CD4-positive, alpha-beta T cell treated with Interleukin-4 for 4 hours (primary cell): ENCODE results near the gene CAPSL.
"Not testable (repeated sequence)": the region's sequence is repeated elsewhere in the genome, so short reads cannot be mapped to it uniquely, and the experiment has no call there.

ENCODE experiments used
- DNase-seq: peaks from one replicate; pipeline ENCODE4 v3.0.0-alpha.2; 2020

The CAPSL gene

DNA sequence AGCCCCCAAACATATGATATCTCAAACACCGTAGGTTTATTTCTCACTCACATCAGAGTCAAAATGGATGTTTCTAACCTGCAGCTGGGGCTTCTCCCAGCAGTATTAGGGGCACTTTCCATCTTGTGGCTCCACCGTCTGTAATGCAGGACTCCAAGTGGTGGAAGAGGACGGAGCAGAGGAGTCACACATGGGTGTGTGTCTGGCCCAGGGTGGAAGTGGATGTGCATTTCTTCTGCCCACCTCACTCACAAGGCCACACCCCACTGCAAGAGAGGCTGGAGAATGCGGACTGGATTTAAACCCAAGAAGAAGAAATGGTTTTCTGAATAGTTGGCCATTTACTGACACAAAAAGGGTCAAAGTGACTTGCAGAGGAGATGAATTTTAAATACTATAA, 67.8 kb downstream of the CAPSL start:
- no peak for DNase-seq

DNA sequence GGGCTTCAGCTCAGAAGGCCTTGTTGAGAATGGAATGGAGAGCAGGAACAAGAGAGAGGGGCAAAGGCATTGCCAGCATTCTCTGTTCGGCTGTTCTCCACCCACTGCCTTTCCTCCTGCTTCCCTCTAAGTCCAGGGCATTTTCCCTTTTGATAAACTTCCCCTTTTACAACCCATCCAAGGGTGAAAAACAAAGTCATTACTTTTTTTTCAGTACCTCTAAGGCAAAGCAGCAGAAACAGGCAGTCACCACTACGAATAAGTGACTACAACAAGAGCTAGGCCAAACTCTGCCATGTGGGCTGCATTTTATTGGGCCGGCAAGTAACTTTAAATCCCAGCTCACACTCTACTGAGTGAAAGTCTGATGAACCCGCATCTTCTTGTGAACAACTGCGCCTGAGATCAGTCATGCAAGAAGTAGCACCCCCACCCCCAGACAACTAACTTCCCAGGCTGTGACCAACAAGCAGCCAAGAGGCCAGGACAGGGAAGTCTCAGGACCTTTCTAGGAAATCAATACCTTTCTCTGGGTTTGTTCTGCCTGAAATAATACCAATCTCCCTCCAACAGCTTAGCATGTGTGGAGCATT, 68.6 kb downstream of the CAPSL start:
- DNase-seq: no peak

DNA sequence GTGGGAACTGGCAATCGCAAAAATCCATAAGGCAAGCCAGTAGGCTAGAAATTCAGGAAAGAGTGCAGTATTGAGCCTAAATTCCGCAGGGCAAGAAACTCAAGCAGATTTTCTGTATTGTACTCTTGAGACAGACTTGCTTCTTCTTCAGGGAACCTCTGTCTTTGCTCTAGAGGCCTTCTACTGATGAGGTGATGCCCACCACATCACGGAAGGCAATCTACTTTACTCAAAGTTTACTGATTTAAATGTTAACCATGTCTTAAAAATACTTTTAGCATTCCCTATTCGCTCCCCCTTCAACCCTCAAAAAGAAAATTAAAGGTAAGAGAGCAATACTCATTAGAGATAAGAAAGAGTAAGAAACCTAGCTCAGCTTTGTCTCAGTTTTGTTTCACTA, 70.4 kb downstream of the CAPSL start:
- no peak for DNase-seq

DNA sequence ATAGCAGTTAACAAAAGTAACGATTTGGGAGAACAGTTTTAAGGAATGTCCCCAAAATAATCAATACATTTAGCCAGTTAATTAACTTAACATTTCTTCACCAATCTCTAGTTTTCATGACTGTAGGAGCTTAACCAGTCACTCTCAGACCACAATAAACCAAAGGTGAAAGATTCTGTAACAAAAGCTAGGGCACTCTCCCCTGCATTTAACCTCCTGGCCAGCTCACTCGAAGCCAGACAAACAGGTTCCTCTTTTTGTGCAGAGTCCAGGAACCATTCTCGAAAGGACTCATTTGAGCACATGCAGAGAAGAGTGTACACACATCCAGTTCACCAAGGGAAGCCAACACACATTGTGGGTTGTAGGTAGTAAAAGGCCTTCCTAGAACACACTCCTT, 75.3 kb downstream of the CAPSL start:
- no peak for DNase-seq

DNA sequence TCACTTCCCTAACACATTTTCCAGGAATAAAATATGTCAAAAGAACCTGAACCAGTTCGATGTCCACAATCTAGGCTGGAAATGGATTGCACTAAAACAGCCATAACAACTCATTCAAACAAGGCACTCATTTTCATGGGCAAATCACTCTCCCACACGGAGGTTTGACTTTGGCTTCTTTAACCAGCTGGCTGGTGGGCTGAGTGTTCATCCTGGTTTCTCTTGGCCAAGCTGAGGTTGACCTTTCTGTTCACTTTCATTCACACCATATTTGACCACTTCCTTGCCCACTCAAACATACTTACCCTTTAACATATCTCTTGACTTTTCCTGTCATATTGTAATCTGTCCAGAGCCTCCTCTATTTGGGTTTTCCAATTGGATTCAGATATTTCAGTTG, 76.3 kb downstream of the CAPSL start:
- DNase-seq: no peak

DNA sequence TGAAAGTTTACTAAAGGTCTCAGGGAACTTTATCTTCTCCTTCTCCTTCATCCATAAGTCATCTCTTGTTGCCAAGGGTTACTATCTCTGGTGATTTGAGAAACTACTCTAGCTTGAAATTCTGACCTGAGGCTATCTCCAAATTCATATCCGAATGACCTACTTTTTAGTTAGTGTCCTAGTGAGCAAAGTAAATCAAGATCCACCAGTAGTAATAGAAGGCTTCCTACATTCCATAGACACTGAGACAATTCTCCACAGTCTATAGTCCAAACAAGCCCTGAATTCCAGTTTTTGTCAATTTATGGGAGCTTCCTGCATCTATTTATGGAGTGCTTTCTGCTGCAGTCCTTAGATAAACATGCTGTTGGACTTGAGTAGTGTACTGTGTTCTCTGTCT, 76.7 kb downstream of the CAPSL start:
- DNase-seq: no peak

DNA sequence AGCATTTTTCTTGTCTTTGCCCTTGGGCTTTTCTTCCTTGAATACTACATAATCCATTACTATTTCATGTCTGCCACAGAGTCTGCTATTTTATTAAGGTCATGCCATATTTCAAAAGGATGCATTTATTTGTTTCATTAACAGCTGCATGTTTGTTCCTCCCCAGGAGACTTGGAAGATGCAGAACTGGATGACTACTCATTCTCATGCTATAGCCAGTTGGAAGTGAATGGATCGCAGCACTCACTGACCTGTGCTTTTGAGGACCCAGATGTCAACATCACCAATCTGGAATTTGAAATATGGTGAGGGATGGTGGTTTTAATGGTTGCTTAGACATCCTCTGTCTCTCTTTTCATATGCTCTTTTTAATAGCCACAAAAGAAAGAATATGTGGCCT, 77.7 kb downstream of the CAPSL start:
- DNase-seq: no peak

GRCh38 chr5:35859101-35859661, 79.2 kb downstream of the CAPSL start:
- peak; percentile 82 for DNase-seq

DNA sequence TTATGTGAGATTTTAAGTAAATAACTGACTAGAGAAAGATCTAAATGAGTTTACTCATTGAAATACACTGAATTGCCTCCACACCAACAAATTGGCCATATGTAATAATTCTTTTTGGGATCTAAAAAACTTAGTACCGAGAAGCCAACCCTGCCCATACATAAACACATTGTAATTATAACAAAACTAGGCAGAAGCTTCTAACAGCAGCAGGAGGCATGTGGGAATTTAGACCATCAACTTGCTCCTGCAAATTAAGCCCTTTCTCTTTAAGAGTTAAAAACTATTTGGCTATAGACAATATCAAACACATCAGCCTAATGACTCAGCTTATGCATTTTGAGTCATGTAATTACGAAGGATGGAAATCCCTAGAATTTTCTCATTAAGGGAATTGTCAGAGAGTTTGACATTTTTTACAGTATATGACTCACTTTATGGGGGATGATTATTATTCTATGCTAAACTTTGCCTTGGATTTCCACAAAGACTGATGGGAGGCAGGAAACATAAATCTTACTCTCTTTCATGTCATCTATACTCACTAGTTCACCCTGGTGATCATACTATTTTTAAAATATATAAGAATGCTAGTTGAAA, 80.7 kb downstream of the CAPSL start:
- peak; percentile 88 for DNase-seq

DNA sequence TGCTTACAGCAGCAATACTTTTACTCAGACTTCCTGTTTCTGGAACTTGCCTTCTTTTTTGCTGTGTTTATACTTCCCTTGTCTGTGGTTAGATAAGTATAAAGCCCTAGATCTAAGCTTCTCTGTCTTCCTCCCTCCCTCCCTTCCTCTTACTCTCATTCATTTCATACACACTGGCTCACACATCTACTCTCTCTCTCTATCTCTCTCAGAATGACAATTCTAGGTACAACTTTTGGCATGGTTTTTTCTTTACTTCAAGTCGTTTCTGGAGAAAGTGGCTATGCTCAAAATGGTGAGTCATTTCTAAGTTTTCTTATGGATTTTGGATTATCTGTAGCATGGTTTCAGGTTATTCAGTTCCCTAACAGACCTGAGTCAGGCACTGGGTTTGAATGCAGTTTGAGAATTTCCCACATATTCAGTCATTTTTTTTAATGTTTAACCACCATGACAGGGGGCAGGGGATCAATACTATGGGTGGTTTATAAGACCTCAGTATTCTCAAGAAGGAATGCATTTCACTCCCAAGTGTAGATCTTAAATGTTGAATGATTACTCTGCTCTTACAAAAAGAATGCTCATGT, 81.6 kb downstream of the CAPSL start, which contains the start of gene IL7R:
Gene IL7R, plus strand, starts transcription at position 127 of the 587 bp plus-strand sequence. Its CDS starts 87 bp downstream, at position 214.
- DNase-seq: peak; percentile 91

DNA sequence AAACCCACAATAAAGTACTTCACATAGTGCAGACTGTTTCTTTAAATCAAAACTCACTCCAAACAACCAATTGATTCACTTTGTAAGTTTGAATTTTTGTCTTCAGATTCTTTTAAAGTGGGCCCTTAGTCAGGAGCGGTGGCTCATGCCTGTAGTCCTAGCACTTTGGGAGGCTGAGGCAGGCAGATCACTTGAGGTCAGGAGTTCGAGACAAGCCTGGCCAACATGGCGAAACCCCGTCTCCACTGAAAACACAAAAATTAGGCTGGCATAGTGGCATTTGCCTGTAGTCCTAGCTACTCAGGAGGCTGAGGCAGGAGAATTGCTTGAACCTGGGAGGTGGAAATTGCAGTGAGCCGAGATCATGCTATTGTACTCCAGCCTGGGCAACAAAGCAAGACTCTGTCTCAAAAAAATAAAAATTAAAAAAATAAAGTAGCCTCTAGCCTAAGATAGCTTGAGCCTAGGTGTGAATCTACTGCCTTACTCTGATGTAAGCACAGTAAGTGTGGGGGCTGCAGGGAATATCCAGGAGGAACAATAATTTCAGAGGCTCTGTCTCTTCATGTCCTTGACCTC, 82.1 kb downstream of the CAPSL start:
- DNase-seq: not testable (repeated sequence)

- DNase-seq: peak; percentile 66
These were observed 83.2 kb downstream of the CAPSL start for GRCh38 chr5:35855187-35855586.
